Measurements from ENCODE around the gene SPCS3.

SPCS3 gene

GRCh38 chr4:176350671-176351070 lies 30.9 kb downstream of the SPCS3 start:
- DNase-seq (ENCODE audit: low read depth), result no peak

- no peak for DNase-seq (ENCODE audit: low read depth)
Observed at GRCh38 chr4:176354884-176355283, 35.1 kb downstream of the SPCS3 start.

DNA sequence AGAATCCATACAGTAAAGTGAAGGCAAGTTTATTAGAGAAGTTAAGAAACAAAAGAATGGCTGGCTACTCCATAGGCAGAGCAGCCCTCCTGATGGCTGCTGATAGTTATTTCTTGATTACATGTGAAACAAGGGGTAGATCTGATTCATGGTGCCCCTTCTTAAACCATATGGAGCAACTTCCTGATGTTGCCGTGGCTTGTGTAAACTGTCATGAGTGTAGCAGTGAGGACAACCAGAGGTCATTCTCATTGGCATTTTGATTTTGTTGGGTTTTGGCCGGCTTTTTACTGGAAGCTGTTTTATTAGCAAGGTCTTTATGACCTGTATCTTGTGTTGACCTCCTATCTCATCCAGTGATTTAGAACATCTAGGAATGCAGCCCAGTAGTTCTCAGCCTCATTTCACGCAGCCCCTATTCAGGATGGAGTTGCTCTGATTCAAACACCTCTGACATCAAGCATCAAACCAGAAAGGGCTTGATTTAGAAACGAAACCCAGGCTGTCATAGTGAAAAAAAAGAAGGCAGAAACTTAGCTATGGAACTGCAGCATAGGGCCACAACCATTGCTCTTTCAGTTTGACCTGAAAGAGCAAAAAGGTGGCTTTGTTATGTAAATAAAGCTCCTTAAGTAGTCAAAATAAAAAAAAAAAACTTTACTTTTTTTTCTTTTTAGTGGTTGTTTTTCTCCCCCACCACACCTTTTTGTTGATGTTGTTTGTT lies 37.8 kb downstream of the SPCS3 start:
- DNase-seq (ENCODE audit: low read depth), result peak; percentile 67

- DNase-seq (ENCODE audit: low read depth), result no peak
Observed at GRCh38 chr4:176358083-176358469, 38.3 kb downstream of the SPCS3 start.

DNA sequence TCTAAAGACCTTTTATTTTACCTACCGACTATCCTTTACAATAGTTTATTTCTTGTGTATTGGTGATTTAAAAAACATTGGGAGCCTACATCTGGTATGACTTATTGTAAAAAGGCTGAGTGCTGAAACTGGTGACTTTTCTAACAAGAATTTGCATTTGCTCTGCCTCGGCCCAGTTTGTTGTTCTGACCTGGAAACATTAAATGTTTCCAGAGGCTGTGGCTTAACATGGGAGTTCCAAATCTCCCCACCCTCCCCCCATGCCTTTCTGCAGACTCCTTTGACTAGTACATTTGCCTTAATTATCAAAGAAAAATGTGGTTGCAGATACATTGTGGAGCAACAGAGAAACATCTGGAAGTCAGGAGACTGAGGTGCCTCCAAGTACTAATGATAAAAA lies 39.8 kb downstream of the SPCS3 start:
- peak; percentile 90 for DNase-seq (ENCODE audit: low read depth)

- DNase-seq (ENCODE audit: low read depth), result peak; percentile 29
Observed at GRCh38 chr4:176360446-176360845, 40.7 kb downstream of the SPCS3 start.

DNA sequence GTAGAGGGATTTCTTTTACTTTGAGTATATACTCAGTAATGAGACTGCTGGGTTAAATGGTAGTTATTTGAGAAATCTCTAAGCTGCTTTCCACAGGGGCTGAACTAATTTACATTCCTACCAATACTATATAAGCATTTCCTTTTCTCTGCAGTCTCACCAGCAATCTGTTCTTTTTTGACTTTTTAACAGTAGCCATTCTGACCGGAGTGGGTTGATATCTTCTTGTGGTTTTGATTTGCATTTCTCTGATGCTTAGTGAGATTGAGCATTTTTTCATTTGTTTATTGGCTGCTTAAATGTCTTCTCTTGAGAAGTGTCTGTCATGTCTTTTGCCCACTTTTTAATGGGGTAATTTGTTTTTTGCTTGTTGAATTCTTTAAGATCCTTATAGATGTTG lies 43.3 kb downstream of the SPCS3 start:
- DNase-seq (ENCODE audit: low read depth), result peak; percentile 52

DNA sequence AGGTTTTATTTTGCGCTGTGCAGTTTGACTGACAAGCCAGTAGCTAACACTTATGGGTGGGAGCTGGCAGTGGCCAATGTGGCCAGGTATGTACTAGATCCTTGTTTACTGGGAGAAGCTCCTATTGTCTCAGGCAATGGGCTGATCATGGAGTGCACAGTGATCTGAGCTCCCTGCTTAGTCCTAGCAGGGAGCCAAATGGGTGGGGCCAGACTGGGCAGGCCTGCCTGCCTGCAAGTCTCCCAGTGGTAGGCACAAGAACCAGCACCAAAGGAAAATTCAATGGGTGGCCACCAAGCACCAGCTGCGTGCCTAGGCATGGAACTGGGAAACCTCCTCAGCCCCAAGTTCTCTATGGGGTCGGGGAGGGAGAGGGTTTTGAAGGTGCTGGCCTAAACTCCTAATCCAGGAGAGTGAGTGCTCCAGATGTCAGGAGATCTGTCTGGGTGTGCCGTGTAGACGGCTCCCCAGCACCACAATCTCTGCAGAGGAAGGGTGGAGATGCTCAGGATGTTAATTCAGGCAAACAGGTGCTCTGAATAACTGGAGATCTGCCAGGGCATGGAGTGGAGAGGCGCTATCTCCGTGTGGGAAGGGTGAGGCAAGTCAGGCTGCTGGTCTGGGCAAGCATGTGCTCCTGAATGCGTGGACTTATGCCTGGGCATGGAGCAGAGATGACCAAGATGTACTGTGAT lies 48.2 kb downstream of the SPCS3 start:
- no peak for DNase-seq (ENCODE audit: low read depth)

DNA sequence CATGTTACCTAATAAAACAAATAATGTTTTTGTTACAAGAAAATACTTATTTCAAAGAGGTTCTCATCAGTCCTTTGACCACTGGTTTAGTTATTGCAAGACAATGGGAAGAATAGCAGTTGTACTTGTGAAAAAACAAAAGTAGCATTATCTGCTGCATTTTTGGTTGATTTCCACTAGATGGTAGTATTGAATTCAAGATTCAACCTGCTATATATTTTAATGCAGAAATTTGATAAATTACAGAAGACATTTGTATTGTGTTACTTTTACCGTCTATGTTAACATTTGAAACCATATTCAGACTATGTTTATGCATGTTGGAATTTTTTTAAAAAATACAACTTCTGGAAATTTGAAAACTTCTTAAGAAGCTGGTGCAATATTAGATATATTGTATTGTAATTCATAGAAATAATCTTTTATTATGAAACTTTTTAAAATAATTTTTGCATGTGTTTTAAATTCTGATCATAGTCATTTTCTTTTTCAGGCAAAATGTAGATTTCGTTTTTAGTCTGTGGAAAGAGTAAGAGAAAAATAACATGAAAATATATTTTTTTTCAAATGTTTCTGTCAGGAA lies 56.4 kb downstream of the SPCS3 start:
- peak; percentile 43 for DNase-seq (ENCODE audit: low read depth)

DNA sequence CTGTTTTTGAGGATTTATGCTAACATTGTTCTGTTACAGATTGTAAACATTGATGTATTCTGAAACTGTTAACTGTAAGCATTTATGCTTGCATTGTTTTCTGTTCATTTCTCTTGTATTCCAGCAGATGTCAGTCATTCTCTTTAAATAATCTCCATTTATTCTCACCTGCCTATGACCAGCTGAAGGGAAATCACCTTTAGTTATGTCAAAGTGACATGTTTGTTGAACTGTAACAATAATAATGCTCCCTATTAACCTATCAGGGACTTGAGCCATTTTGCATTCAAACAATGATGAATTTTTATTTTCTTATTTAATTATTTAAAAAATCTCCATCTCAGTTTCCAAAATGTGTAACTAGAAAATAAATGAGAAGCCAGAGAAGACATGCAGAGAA lies 58.0 kb downstream of the SPCS3 start:
- peak; percentile 36 for DNase-seq (ENCODE audit: low read depth)

DNA sequence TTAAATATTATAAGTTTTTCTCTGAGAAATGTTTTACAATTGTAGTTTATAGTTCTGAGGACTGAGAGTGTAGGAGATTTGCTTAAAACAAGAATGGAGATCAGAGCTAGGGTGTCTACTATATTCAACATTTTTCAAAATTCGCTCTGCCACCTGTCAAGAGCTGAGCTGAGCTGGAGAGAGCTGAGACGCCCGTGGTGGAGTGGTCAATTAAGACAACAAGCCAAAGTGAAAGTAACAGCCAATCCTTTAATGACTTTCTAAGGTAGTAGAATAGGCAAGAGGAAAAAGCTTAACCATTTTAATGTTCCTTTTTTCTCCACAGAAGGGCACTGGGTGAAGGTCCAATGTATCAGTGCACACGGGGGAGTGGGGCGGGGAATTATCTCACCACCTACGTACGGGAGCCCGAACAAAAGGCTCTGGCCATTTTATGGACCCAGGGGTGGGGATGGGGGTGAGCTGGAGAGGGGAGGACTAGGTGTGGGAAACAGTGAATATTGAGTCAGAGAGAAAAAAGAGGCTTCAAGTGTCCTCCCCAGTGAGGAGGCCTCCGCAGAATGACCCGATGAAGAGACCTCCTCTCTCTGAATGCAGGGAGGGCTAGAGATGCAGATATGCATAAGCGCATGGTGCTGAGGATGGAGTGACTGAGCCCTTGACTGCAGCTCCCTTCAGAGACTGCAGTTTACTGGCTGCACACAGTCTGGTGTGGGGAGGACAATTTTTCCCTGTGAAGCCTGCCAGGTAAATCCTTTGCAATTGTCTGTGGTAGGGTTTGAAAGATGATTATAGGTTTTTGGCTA lies 60.8 kb downstream of the SPCS3 start:
- no peak for DNase-seq (ENCODE audit: low read depth)
